Activated T-cell treated with anti-CD3 and anti-CD28 coated beads, Interleukin-2, amount 50 U/mL, for 72 hours (primary cell): Measurements from ENCODE around the gene ATP5F1E. TPM values are rescaled to one million over a fixed set of nuclear protein-coding genes. Genes with fewer than 3 reads are reported as not detected.

Experiments
- ATAC-seq, 2 donors: fragments of 150-1000 bp; cut with Tn5 transposase; replicated peaks in 1 of 2; 2 replicates each; pipeline ENCODE4 v1.10.0; 2021; ENCODE audit warnings: moderate library complexity in 2 of 2, mild to moderate bottlenecking in 1 of 2
- DNase-seq, 2 donors: peaks; one replicate each; pipeline ENCODE4 v3.0.0; 2021 to 2022; ENCODE audit warnings: mixed read lengths in 1 of 2
- H3K27ac Mint-ChIP-seq: one replicate; pipeline ENCODE4 v1.8.0; 2022; ENCODE audit warnings: mild to moderate bottlenecking, moderate library complexity, mixed read lengths
- H3K27me3 Mint-ChIP-seq: one replicate; pipeline ENCODE4 v1.8.0; 2022; ENCODE audit warnings: low read depth, mixed read lengths
- H3K36me3 Mint-ChIP-seq, 2 donors: one replicate each; pipeline ENCODE4 v1.8.0; 2022; ENCODE audit warnings: mixed read lengths in 2 of 2, mild to moderate bottlenecking in 1 of 2; ENCODE audit not compliant: insufficient read depth in 2 of 2
- H3K4me1 Mint-ChIP-seq: one replicate; pipeline ENCODE4 v1.8.0; 2022; ENCODE audit warnings: low read depth, mixed read lengths
- H3K4me3 Mint-ChIP-seq, 2 donors: one replicate each; pipeline ENCODE4 v1.8.0; 2022; ENCODE audit warnings: mild to moderate bottlenecking in 2 of 2, mixed read lengths in 2 of 2, moderate library complexity in 2 of 2
- H3K9me3 Mint-ChIP-seq, 2 donors: one replicate each; pipeline ENCODE4 v1.8.0; 2022; ENCODE audit warnings: mixed read lengths in 2 of 2
- total RNA-seq, 2 donors: library from RNA; stranded (reverse); gene quantifications; one replicate each; pipeline ENCODE4 v1.2.3, GENCODE V29; 2022

Gene ATP5F1E
- total RNA-seq, 2 donors from 2014 or later, result 55.7 to 56.4 TPM

DNA sequence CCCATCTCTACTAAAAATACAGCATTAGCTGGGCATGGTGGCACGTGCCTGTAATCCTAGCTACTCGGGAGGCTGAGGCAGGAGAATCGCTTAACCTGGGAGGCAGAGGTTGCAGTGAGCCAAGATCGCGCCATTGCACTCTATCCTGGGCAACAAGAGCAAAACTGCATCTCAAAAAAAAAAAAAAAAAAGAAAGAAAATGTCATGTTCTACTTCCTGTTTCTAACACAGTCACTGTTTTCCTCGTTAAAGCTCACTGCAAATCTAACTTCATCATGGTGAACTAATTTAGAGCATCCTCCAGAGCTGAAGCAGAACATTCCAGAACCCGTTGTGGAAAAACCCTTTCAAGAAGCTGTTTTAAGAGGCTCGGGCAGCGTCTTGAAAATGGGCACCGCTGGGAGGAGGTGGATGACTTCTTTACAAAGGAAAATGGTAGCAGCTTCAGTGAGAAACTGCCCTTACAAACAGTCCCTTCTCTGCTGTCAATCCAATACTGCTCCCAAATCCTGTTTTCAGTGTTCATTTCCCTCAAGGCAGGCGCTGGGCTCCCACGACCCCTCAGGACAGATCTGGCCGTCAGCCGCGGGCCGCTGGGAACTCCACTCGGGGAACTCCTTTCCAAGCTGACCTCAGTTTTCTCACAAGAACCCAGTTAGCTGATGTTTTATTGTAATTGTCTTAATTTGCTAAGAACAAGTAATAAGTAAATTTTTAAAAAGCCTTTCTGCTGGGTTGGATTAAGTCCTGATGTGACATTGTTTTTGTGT lies 37.6 kb downstream of the ATP5F1E start:
- DNase-seq (no peak), ATAC-seq (no peak)
- H3K4me3 Mint-ChIP-seq, result no peak overlapping the region
- peaks cover 6 to 17% of the 10 kb centered on the region in 2 donors for H3K36me3 Mint-ChIP-seq
- no peaks in the 10 kb centered on the region for H3K9me3 Mint-ChIP-seq
- H3K4me1 Mint-ChIP-seq, result no peaks in the 10 kb centered on the region
- H3K27ac Mint-ChIP-seq, result peak overlapping the region; percentile 38
- H3K27me3 Mint-ChIP-seq, result no peaks in the 10 kb centered on the region

DNA sequence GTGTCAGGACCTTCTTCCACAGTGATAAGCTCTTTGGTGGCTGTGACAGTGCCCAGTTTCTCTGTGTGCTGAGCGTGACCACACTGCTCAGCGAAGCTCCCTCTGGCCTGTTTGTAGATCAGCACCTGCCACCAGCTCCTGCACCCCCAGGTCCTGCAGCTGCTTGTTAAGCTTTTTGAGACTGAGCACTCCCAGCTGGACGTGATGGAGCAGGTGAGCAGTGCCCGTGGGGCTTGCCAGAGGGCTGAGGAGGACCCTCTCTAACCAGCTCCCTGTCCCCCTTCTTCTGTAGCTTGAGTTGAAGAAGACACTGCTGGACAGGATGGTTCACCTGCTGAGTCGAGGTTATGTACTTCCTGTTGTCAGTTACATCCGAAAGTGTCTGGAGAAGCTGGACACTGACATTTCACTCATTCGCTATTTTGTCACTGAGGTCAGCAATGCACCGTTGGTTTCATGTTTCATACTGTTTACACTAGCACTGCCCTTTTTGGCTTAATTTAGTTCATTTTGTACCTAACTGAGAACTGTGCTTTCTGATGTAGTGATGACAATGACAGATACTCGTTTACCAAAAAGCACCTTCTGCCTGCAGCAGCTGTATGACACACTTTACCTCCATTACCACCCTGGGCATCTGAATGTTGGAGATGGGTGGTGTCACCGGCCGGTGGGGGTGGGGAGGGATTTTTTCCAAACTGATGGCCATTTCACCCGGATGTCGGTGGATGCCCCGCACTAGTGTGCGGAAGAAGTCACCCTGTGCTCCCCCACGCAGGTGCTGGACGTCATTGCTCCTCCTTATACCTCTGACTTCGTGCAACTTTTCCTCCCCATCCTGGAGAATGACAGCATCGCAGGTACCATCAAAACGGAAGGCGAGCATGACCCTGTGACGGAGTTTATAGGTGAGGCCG lies 38.5 kb downstream of the ATP5F1E start:
- Mint-ChIP-seq H3K9me3 (no peaks in the 10 kb centered on the region), H3K4me3 (no peak overlapping the region), H3K4me1 (no peaks in the 10 kb centered on the region), H3K27ac (no peak overlapping the region), H3K36me3 (peaks cover 12 to 22% of the 10 kb centered on the region in 2 donors), H3K27me3 (no peaks in the 10 kb centered on the region)
- ATAC-seq (peak in 1 of 2 donors; percentile 13), DNase-seq (no peak)

DNA sequence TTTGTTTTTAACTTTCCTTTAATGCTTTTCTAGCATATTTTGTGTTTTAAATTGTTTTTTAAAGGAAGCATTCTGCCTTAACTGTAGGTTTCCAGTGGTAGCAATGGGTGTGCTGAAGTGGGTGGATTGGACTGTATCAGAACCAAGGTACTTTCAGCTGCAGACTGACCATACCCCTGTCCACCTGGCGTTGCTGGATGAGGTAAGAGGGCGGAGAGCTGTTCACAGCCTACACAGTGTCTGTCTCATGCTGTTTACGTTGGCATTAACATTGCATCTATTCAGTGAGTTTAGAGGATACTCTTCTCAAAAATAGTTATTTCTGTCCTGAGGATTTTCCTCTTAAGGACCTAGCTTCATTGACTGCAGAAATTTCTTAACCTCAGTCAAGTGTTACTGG lies 39.2 kb downstream of the ATP5F1E start:
- no peaks in the 10 kb centered on the region for H3K27me3 Mint-ChIP-seq
- DNase-seq (no peak), ATAC-seq (no peak)
- H3K4me1 Mint-ChIP-seq, result no peaks in the 10 kb centered on the region
- H3K4me3 Mint-ChIP-seq, result no peak overlapping the region
- H3K36me3 Mint-ChIP-seq, result peaks cover 13 to 23% of the 10 kb centered on the region in 2 donors
- H3K9me3 Mint-ChIP-seq, result no peaks in the 10 kb centered on the region
- H3K27ac Mint-ChIP-seq, result peak overlapping the region; percentile 31

DNA sequence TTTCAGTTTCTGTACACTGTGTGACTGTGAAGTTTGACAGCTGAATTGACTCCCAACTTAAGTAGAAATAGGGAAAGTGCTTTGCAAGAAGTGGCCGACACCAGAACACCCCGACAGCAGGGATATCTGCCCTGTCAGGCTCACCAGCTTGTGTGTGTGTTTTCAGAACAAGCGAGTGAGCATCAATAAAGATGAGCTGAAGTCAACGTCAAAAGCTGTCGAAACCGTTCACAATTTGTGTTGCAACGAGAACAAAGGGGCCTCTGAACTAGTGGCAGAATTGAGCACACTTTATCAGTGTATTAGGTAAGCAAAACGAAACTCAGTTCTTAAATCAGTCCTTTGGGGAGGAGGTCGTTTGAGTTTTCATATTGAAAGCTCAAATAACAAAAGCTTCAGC lies 40.4 kb downstream of the ATP5F1E start:
- H3K4me1 Mint-ChIP-seq, result peaks cover 9% of the 10 kb centered on the region
- peaks cover 14 to 29% of the 10 kb centered on the region in 2 donors for H3K36me3 Mint-ChIP-seq
- H3K4me3 Mint-ChIP-seq, result no peak overlapping the region

DNA sequence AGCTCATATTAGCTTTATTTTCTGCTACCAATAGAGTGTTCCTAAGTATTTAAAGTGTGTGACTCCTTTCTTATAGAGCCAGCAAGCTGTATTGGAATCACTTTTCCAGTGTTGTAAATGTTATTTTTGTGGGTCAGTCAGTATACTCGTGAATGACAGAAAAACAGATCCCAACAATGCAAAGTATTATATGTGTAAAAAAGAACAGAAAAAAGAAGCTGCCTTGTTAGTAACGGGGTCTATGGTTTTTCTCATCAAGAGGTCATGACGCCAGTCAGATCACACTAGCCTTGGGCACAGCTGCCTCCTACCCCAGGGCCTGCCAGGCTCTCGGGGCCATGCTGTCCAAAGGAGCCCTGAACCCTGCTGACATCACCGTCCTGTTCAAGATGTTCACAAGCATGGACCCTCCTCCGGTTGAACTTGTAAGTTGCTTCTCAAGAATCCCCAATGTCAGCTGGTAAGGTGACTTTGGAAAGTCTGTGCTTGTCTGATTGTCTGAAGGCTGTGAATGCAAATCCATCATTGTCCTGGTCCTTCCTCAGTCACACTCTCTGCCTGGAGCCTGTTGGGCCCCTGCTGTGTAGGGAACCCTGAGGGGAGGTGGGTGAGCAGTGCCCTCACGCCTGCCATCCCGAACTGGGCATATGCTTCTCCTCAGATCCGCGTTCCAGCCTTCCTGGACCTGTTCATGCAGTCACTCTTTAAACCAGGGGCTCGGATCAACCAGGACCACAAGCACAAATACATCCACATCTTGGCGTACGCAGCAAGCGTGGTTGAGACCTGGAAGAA lies 41.3 kb downstream of the ATP5F1E start:
- ATAC-seq, result no peak
- no peak for DNase-seq
- peaks cover 16% of the 10 kb centered on the region for H3K4me1 Mint-ChIP-seq
- peaks cover 14 to 32% of the 10 kb centered on the region in 2 donors for H3K36me3 Mint-ChIP-seq
- H3K27ac Mint-ChIP-seq, result peak overlapping the region; percentile 58
- no peak overlapping the region for H3K4me3 Mint-ChIP-seq
- no peaks in the 10 kb centered on the region for H3K9me3 Mint-ChIP-seq
- H3K27me3 Mint-ChIP-seq, result no peaks in the 10 kb centered on the region

More for the DNA sequence above, 40.4 kb downstream of the ATP5F1E start:
- H3K27ac Mint-ChIP-seq, result peak overlapping the region; percentile 2
- DNase-seq, result no peak
- ATAC-seq, result no peak
- H3K9me3 Mint-ChIP-seq, result no peaks in the 10 kb centered on the region
- no peaks in the 10 kb centered on the region for H3K27me3 Mint-ChIP-seq

DNA sequence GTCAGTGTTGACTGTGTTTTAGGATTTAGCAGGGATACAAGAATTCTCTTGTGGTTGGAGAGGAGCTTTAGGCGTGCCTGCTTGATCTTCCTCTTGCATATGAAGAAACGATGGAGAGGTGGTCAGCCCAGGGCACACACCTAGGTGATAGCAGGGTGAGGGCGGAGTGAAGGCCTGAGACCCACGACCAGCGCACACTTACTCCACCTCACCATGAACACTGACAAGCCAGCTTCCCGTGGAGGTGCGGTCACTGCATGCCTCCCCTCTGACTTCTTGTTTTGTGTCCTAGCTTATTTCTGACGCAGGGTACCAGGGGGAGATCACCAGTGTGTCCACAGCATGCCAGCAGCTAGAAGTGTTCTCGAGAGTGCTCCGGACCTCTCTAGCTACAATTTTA lies 42.9 kb downstream of the ATP5F1E start:
- ATAC-seq, result no peak
- DNase-seq, result no peak
- H3K9me3 Mint-ChIP-seq, result no peaks in the 10 kb centered on the region
- H3K4me1 Mint-ChIP-seq, result peaks cover 32% of the 10 kb centered on the region
- H3K36me3 Mint-ChIP-seq, result peaks cover 10 to 30% of the 10 kb centered on the region in 2 donors
- no peaks in the 10 kb centered on the region for H3K27me3 Mint-ChIP-seq
- no peak overlapping the region for H3K4me3 Mint-ChIP-seq
- no peak overlapping the region for H3K27ac Mint-ChIP-seq

- Mint-ChIP-seq H3K27me3 (no peaks in the 10 kb centered on the region), H3K4me1 (peaks cover 39% of the 10 kb centered on the region), H3K27ac (no peak overlapping the region), H3K9me3 (no peaks in the 10 kb centered on the region), H3K4me3 (no peak overlapping the region), H3K36me3 (peaks cover 10 to 25% of the 10 kb centered on the region in 2 donors)
- no peak for DNase-seq
- ATAC-seq, result no peak
These were observed 43.6 kb downstream of the ATP5F1E start for GRCh38 chr20:58988565-58988882.

DNA sequence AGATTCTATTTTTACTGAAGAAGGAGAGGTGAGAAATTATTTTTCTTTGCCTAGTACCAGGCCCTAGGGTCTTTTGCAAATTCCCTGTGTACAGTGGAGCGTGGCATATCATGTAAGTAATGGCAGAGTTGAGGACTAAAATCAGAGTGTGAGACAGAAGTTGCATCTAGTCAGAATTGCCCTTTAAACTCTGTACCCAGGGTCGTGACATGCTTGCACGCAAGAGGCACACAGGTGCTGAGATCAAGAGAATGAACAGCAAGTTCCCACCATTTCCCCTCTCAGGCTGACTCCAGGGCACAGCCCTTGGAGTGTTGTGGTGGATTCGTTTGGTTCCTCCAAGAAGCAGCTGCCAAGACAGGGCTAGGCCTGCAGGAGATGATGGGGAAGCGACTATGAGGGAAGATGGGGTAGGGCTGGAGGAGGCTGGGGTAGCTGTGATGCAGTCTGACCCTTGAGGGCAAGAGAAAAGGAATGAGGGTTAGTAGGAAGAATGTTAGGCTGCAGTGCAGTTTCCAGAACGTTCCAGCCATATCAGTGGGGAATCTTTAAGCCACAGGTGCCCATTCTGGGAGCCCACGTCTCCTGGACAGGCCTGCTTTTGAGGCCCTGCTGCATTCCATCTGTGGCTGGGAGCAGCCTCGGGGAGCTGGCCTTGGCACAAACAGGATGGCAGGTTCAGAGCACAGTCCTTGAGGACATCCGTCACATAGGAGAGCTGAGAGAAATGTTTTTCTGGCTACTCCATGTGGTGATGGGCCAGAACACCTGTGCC lies 44.2 kb downstream of the ATP5F1E start:
- DNase-seq (no peak), ATAC-seq (no peak)
- Mint-ChIP-seq H3K36me3 (peaks cover 10 to 25% of the 10 kb centered on the region in 2 donors), H3K27me3 (no peaks in the 10 kb centered on the region), H3K4me1 (peaks cover 44% of the 10 kb centered on the region), H3K27ac (peak overlapping the region; percentile 84), H3K4me3 (no peak overlapping the region), H3K9me3 (no peaks in the 10 kb centered on the region)

- peak; percentile 67 to 77 for ATAC-seq
- H3K9me3 Mint-ChIP-seq, result no peaks in the 10 kb centered on the region
These were observed 45.1 kb downstream of the ATP5F1E start for GRCh38 chr20:58986968-58987517.

DNA sequence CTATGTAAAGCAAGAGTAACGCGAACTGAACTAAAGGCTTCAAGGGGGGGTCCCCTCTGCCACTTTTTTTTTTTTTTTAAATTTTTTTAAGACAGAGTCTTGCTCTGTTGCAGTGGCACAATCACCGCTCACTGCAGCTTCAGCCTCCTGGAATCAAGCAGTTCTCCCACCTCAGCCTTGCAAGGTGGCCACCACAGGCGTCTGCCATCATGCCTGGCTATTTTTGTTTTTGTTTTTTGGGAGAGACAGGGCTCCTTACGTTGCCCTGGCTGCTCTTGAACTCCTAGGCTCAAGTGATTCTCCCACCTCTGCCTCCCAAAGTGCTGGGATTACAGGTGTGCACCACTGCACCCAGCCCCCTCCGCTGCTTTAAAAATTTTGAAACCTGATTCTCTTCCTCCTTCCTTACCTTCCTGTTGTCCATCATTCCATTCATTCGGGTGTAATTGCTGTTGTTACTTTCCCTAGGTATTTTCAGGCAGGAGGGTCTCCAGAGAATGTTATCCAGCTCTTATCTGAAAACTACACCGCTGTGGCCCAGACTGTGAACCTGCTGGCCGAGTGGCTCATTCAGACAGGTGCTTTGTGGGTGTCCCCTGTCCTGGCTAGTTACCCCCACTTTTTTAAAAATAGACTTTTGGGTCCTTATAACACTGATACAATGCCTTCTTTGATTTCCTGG lies 45.7 kb downstream of the ATP5F1E start:
- peak overlapping the region; percentile 57 to 73 for H3K4me3 Mint-ChIP-seq

More at GRCh38 chr20:58986968-58987517, 45.1 kb downstream of the ATP5F1E start:
- no peaks in the 10 kb centered on the region for H3K27me3 Mint-ChIP-seq
- peaks cover 53% of the 10 kb centered on the region for H3K4me1 Mint-ChIP-seq
- peaks cover 15 to 25% of the 10 kb centered on the region in 2 donors for H3K36me3 Mint-ChIP-seq
- no peak for DNase-seq
- peak overlapping the region; percentile 57 to 73 for H3K4me3 Mint-ChIP-seq
- H3K27ac Mint-ChIP-seq, result peak overlapping the region; percentile 84

DNA sequence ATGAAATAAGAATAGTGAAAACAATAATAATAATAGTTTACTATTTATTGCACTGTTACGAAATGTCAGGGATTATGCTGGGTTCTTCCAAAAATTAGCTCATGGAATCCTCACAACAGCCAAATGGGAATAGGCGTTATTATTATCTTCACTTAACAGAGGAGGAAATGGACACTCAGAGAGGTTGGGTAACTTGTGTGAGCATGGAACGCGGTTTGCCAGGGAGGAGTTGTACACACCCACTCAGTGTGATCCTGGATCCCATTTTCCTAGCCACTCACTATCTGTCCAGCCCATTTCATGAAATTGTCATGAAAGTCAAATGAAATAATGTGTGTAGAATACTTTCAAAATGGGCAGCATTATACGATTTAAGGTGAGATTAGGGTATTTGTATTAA lies 46.5 kb downstream of the ATP5F1E start:
- peaks cover 15 to 21% of the 10 kb centered on the region in 2 donors for H3K36me3 Mint-ChIP-seq
- no peaks in the 10 kb centered on the region for H3K9me3 Mint-ChIP-seq
- H3K27ac Mint-ChIP-seq, result no peak overlapping the region
- DNase-seq, result no peak
- no peaks in the 10 kb centered on the region for H3K27me3 Mint-ChIP-seq
- H3K4me3 Mint-ChIP-seq, result peak overlapping the region in 1 of 2 donors; percentile 7
- peaks cover 54% of the 10 kb centered on the region for H3K4me1 Mint-ChIP-seq
- ATAC-seq, result no peak

More for the DNA sequence above, 45.7 kb downstream of the ATP5F1E start:
- no peaks in the 10 kb centered on the region for H3K27me3 Mint-ChIP-seq
- no peak for ATAC-seq
- peaks cover 15 to 23% of the 10 kb centered on the region in 2 donors for H3K36me3 Mint-ChIP-seq
- DNase-seq, result no peak
- H3K4me1 Mint-ChIP-seq, result peaks cover 54% of the 10 kb centered on the region
- no peaks in the 10 kb centered on the region for H3K9me3 Mint-ChIP-seq
- H3K27ac Mint-ChIP-seq, result peak overlapping the region; percentile 84
